MM.1S (cell line): ENCODE results near the gene USP32.

Experiments
- CTCF ChIP-seq: fragments of 300-600 bp; sonication (generic); IDR thresholded peaks from 2 replicates; pipeline ENCODE4 v1.5.1; 2016; ENCODE audit warnings: antibody characterized with exemption, low read length, mixed read lengths
- EZH2 ChIP-seq: fragments of 300-600 bp; sonication (generic); optimal IDR thresholded peaks from 2 replicates; pipeline ENCODE3; 2017; ENCODE audit warnings: low read depth, mild to moderate bottlenecking, antibody characterized with exemption, low read length, mixed read lengths

- TF ChIP-seq EZH2: no peak
- no peak for TF ChIP-seq CTCF
Measured at GRCh38 chr17:60422162-60422665, 30.3 kb upstream of the USP32 start, which contains the start of gene CHCT1.
